Coronary artery (tissue), 2 donors: ENCODE results near the gene PRDM1.

ENCODE experiments used
- DNase-seq: peaks from one replicate; pipeline ENCODE4 v3.0.0-alpha.2; 2017; ENCODE audit warnings: low spot score
- H3K27ac ChIP-seq, 2 donors: fragments of 200-600 bp; sonication (generic); one replicate each; pipeline ENCODE4 v1.5.1; 2016 to 2019
- H3K4me3 ChIP-seq: fragments of 200-600 bp; sonication (generic); 2 replicates; pipeline ENCODE4 v1.5.1; 2016; ENCODE audit warnings: mild to moderate bottlenecking, moderate library complexity
- CTCF ChIP-seq: fragments of 200-600 bp; sonication (generic); IDR thresholded peaks from one replicate; pipeline ENCODE4 v1.5.1; 2019; ENCODE audit warnings: antibody characterized with exemption

Gene PRDM1

GRCh38 chr6:106079961-106080762, 6.0 kb upstream of the PRDM1 start:
- no peak for DNase-seq
- Histone ChIP-seq H3K4me3 (no peak overlapping the region), H3K27ac (no peak overlapping the region)
- TF ChIP-seq CTCF, result no peak

GRCh38 chr6:106080763-106081095, 5.4 kb upstream of the PRDM1 start:
- TF ChIP-seq CTCF, result no peak

GRCh38 chr6:106081715-106082114, 4.4 kb upstream of the PRDM1 start:
- Histone ChIP-seq H3K27ac (no peak overlapping the region), H3K4me3 (no peak overlapping the region)
- no peak for TF ChIP-seq CTCF
- no peak for DNase-seq

More at GRCh38 chr6:106080763-106081095, 5.4 kb upstream of the PRDM1 start:
- DNase-seq, result no peak
- no peak overlapping the region for H3K4me3 ChIP-seq
- H3K27ac ChIP-seq, result no peak overlapping the region

GRCh38 chr6:106082735-106083398, 3.3 kb upstream of the PRDM1 start:
- no peak for DNase-seq
- TF ChIP-seq CTCF, result no peak
- H3K4me3 ChIP-seq, result no peak overlapping the region
- H3K27ac ChIP-seq, result no peak overlapping the region

GRCh38 chr6:106083618-106084017, 2.5 kb upstream of the PRDM1 start:
- no peak for TF ChIP-seq CTCF
- no peak overlapping the region for H3K27ac ChIP-seq

GRCh38 chr6:106084106-106084988, 1.8 kb upstream of the PRDM1 start:
- Histone ChIP-seq H3K27ac (peak overlapping the region in 1 of 2 donors; percentile 48), H3K4me3 (no peak overlapping the region)
- no peak for DNase-seq
- no peak for TF ChIP-seq CTCF

More at GRCh38 chr6:106083618-106084017, 2.5 kb upstream of the PRDM1 start:
- H3K4me3 ChIP-seq, result no peak overlapping the region
- DNase-seq, result no peak
